K562 (cell line): ENCODE results near the gene RANBP3.

Experiments used
- CHD4 ChIP-seq: fragments of 200-600 bp; sonication (generic); IDR thresholded peaks from 3 replicates; pipeline ENCODE4 v1.6.1; 2012; ENCODE audit warnings: low read depth, mild to moderate bottlenecking, mixed read lengths, low read length, inconsistent platforms; ENCODE audit not compliant: insufficient read depth, insufficient replicate concordance, poor library complexity, severe bottlenecking
- TCFL5 ChIP-seq: fragments of 250-450 bp; sonication (Bioruptor Pico); conservative IDR thresholded peaks from 2 replicates; pipeline ENCODE4 v1.6.1; 2021; ENCODE audit warnings: mild to moderate bottlenecking, moderate library complexity, matching md5 sums
- ZFX ChIP-seq: sonication (generic); formaldehyde crosslinking; IDR thresholded peaks from 2 replicates; pipeline ENCODE4 v1.8.0; 2022; ENCODE audit warnings: mild to moderate bottlenecking, missing genetic modification reagents, moderate library complexity
- ZNF785 ChIP-seq: fragments of 250-450 bp; sonication (Bioruptor Pico); IDR thresholded peaks from 2 replicates; pipeline ENCODE4 v1.4.0; 2020; ENCODE audit warnings: mild to moderate bottlenecking
- ZSCAN29 ChIP-seq: fragments of 450-650 bp; IDR thresholded peaks from 2 replicates; pipeline ENCODE4 v1.6.1; 2017

DNA sequence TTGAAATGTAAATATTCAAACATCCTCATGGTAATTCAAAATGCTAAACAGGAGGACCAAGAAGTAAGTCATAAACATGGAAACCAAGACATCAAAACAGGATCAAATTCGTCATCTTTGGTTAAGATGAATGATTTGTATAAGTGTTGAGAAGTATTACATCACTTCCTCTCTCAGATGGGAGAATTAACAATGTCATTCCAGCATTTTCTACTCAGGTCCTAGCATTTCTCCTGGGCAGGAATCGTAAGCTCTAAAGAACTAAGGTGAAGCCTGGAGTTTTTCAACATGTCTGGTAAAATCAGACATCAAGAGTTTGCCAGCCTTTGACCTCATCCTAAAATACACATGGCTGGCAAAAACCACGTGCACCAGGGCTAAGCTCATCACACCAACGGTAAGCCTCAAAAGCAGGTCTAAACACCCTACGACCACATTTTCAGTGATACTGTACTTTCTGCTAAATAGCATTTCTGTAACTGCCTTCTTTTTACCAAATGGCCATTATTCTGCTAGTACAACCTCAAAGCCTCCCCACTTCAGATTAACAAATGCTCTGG, 24.8 kb downstream of the RANBP3 start:
- TF ChIP-seq ZNF785 (CRISPR knock-in tag) = no peak
- TF ChIP-seq ZSCAN29 = no peak
- no peak for TF ChIP-seq TCFL5 (CRISPR knock-in tag)
- no peak for TF ChIP-seq CHD4
- TF ChIP-seq ZFX (CRISPR knock-in tag) = no peak
